BE2C (cell line): ENCODE measurements around the gene MYLIP.
A peak's percentile ranks its signal among the peaks of the same experiment; 100 is the strongest.

Source experiments
- DNase-seq: peaks from one replicate; pipeline ENCODE4 v3.0.0-alpha.2; 2020
- H3K27me3 ChIP-seq: fragments of 250-450 bp; sonication (Bioruptor Pico); 2 replicates; pipeline ENCODE4 v1.5.1; 2020; ENCODE audit warnings: mild to moderate bottlenecking
- H3K36me3 ChIP-seq: fragments of 250-450 bp; sonication (Bioruptor Pico); 2 replicates; pipeline ENCODE4 v1.5.1; 2020; ENCODE audit warnings: mild to moderate bottlenecking
- H3K4me1 ChIP-seq: fragments of 250-450 bp; sonication (Bioruptor Pico); 2 replicates; pipeline ENCODE4 v1.5.1; 2020
- H3K4me3 ChIP-seq: 2 replicates; pipeline ENCODE4 v1.5.1; 2011; ENCODE audit warnings: low read depth, low read length
- H3K9me3 ChIP-seq: fragments of 250-450 bp; sonication (Bioruptor Pico); 2 replicates; pipeline ENCODE4 v1.5.1; 2020
- TF ChIP-seq, protein P1 (sequence below): IDR thresholded peaks from 2 replicates; pipeline ENCODE4 v1.5.1; 2012; ENCODE audit warnings: mild to moderate bottlenecking, low read depth, low read length

The MYLIP gene

DNA sequence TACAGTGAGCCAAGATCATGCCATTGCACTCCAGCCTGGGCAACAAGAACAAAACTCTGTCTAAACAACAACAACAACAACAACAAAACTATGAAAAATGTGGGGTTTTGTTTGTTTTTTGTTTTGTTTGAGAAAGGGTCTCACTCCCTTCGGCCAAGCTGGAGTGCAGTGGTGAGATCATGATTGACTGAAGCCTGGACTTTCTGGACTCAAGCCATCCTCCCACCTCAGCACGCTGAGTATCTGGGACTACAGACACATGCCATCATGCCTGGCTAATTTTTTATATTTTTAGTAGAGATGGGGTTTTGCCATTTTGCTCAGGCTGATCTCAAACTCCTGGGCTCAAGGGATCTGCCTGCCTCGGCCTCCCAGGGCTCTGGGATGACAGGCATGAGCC is 2.8 kb upstream of the MYLIP start:
- H3K9me3 ChIP-seq, result no peaks in the 10 kb centered on the region
- H3K36me3 ChIP-seq, result no peaks in the 10 kb centered on the region
- no peak overlapping the region for H3K4me3 ChIP-seq
- DNase-seq, result no peak
- TF ChIP-seq, protein P1, sequence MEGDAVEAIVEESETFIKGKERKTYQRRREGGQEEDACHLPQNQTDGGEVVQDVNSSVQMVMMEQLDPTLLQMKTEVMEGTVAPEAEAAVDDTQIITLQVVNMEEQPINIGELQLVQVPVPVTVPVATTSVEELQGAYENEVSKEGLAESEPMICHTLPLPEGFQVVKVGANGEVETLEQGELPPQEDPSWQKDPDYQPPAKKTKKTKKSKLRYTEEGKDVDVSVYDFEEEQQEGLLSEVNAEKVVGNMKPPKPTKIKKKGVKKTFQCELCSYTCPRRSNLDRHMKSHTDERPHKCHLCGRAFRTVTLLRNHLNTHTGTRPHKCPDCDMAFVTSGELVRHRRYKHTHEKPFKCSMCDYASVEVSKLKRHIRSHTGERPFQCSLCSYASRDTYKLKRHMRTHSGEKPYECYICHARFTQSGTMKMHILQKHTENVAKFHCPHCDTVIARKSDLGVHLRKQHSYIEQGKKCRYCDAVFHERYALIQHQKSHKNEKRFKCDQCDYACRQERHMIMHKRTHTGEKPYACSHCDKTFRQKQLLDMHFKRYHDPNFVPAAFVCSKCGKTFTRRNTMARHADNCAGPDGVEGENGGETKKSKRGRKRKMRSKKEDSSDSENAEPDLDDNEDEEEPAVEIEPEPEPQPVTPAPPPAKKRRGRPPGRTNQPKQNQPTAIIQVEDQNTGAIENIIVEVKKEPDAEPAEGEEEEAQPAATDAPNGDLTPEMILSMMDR, result no peak
- no peaks in the 10 kb centered on the region for H3K27me3 ChIP-seq
- H3K4me1 ChIP-seq, result peaks cover 4% of the 10 kb centered on the region; the same call in 1 of the 2 replicates

DNA sequence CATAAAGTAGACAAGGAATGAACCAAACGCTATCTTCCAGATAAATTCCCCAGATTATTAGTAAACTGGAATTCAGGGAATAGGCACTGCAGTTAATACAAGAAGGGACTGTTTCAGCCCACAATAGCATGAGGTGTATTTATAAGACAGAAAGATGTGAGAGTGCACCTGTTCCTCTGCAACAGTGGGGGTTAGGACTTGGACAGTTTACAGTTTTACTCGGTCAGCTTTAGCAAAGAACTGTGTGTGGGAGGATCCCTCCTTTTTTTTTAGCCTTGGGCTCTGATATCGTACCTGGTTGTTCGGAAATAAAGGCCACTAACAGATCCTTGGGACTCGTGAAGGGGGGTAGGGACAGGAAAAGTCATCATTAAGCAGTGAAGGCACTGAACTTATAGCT is 2.0 kb upstream of the MYLIP start:
- H3K27me3 ChIP-seq, result no peaks in the 10 kb centered on the region
- TF ChIP-seq, protein P1, result no peak
- no peak for DNase-seq

DNA sequence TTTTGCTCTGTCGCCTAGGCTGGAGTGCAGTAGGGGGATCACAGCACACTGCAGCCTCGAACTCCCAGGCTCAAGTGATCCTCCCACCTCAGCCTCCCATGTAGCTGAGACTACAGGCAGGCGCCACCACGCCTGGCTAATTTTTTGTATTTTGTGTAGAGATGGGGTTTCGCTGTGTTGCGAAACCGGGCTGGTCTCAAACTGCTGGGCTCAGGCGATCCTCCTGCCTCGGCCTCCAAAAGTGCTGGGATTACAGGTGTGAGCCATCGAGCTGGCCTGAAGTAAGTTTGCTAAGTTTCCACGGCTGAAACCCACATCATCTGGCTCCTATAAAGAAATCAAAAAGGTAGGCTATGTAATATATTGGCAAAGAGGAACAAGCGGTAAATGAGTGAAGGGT is 1.4 kb upstream of the MYLIP start:
- TF ChIP-seq, protein P1, result no peak
- Histone ChIP-seq H3K4me1 (peaks cover 4% of the 10 kb centered on the region; the same call in 1 of the 2 replicates), H3K27me3 (no peaks in the 10 kb centered on the region), H3K4me3 (no peak overlapping the region), H3K36me3 (no peaks in the 10 kb centered on the region), H3K9me3 (no peaks in the 10 kb centered on the region)
- DNase-seq, result no peak

More for the DNA sequence above, 2.0 kb upstream of the MYLIP start:
- no peaks in the 10 kb centered on the region for H3K9me3 ChIP-seq
- no peak overlapping the region for H3K4me3 ChIP-seq
- peaks cover 4% of the 10 kb centered on the region; the same call in 1 of the 2 replicates for H3K4me1 ChIP-seq
- H3K36me3 ChIP-seq, result no peaks in the 10 kb centered on the region

DNA sequence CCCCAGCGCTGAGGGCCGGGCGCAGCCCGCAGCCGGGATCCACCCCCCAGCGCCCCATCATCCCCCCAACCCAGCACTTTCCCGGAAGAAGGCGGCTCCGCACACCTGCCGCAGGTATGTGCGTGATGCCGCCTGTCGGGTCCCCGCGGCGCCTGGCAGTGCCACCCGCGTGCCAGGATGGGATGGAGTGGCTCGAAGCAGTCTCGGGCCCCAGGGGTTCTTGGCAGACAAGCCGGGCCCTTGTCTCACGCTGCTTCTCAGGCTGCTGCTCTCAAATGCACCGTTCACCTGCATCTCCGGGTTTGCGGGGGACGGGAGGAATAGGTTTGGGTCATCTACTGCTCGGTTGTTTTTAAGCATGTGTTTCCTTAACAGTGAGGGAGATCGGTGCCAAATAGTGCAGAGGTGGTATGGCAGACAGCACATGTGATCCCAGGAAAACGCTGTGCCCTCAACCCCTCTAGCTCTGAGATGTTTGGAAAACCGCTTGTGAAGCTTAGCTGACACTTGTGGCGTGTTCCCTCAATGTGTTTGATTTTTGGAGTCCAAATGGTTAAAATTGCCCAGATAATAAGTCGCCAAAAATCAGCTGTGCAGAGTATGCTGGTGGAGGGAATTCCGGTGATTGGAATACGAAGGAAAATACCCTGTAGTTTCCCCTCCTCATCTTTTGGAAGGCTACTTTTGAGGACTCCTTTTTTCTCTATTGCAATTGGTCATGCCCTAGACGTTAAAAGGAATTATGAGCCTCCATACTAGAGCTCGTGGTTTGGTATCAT is 926 bp downstream of the MYLIP start:
- TF ChIP-seq, protein P1, result no peak
- no peak for DNase-seq
- Histone ChIP-seq H3K36me3 (no peaks in the 10 kb centered on the region), H3K9me3 (no peaks in the 10 kb centered on the region), H3K4me3 (peak overlapping the region; percentile 81), H3K4me1 (peaks cover 7% of the 10 kb centered on the region; the same call in 1 of the 2 replicates), H3K27me3 (no peaks in the 10 kb centered on the region)

DNA sequence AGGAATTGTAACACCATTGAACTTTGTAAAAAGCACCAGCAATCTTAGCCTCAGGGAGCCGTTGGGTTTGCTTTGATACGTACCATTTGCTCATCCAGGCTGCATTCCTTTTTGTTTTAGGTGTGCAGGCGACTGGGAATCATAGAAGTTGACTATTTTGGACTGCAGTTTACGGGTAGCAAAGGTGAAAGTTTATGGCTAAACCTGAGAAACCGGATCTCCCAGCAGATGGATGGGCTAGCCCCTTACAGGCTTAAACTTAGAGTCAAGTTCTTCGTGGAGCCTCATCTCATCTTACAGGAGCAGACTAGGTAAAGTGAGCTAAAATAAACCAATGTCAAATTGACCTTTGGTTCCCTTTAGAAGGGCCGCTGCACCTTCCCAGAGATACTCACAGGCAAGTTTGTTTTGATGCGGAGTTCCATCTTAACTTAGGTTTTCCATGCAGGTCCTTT is 1.6 kb downstream of the MYLIP start:
- H3K4me1 ChIP-seq, result peaks cover 7% of the 10 kb centered on the region; the same call in 1 of the 2 replicates
- peak overlapping the region; percentile 81 for H3K4me3 ChIP-seq
- H3K36me3 ChIP-seq, result no peaks in the 10 kb centered on the region
- TF ChIP-seq, protein P1, result no peak
- DNase-seq, result no peak
- H3K27me3 ChIP-seq, result no peaks in the 10 kb centered on the region
- H3K9me3 ChIP-seq, result no peaks in the 10 kb centered on the region

DNA sequence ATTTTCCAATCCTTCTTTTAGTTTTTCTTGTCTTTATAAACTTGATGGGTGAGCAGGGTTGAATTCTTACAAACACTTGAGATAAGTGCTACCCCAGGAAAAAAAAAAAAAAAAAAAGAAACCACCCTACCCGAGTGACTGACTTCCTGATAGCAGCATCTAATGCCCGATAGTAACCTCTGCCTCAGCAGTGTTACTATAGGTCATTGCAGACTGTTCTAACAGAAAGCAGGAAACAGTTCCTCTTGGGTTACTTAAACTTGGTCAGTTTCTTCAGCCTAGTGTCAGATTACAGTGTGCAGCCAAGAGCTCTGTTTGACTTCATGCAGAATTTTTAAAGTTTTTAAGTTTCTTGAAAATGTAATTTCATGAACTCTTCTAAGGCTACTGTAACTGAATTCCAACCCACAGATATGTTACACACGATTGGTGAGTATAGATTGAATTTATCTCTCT is 2.1 kb downstream of the MYLIP start:
- H3K4me3 ChIP-seq, result peak overlapping the region; percentile 81
- peaks cover 7% of the 10 kb centered on the region; the same call in 1 of the 2 replicates for H3K4me1 ChIP-seq
- no peak for DNase-seq
- no peaks in the 10 kb centered on the region for H3K36me3 ChIP-seq
- H3K9me3 ChIP-seq, result no peaks in the 10 kb centered on the region
- H3K27me3 ChIP-seq, result no peaks in the 10 kb centered on the region
- TF ChIP-seq, protein P1, result no peak
